Stomach (tissue), 9 donors: ENCODE measurements around the gene NDUFS4. TPM values are rescaled to one million over a fixed set of nuclear protein-coding genes. Genes with fewer than 3 reads are reported as not detected.
"Not testable (repeated sequence)": the region's sequence is repeated elsewhere in the genome, so short reads cannot be mapped to it uniquely, and the experiment has no call there.

Experiments
- DNase-seq, 2 donors: peaks; one replicate each; pipeline versions ENCODE4 v3.0.0 to v3.0.0-alpha.2; 2013 to 2019
- H3K27ac ChIP-seq, 5 donors: fragments of 200-600 bp in 4 of 5; sonication (generic) in 4 of 5; one replicate each; pipeline ENCODE4 v1.5.1; 2013 to 2019; ENCODE audit warnings: mild to moderate bottlenecking in 1 of 5, moderate library complexity in 1 of 5
- H3K27me3 ChIP-seq, 3 donors: fragments of 200-600 bp; sonication (generic); one replicate each; pipeline ENCODE4 v1.5.1; 2017 to 2019; ENCODE audit warnings: mixed run types in 1 of 3
- H3K36me3 ChIP-seq, 4 donors: fragments of 200-600 bp; sonication (generic); 1 replicate in 3 of 4; 2 replicates in 1 of 4; pipeline ENCODE4 v1.5.1; 2016 to 2019
- H3K4me1 ChIP-seq, 4 donors: fragments of 200-600 bp; sonication (generic); one replicate each; pipeline ENCODE4 v1.5.1; 2016 to 2019
- H3K4me3 ChIP-seq, 4 donors: fragments of 200-600 bp; sonication (generic) in 3 of 4; one replicate each; pipeline ENCODE4 v1.5.1; 2016 to 2019; ENCODE audit warnings: mild to moderate bottlenecking in 1 of 4
- H3K9me3 ChIP-seq, 4 donors: fragments of 200-600 bp; sonication (generic); one replicate each; pipeline ENCODE4 v1.5.1; 2016 to 2019
- EP300 ChIP-seq: sonication (generic); formaldehyde crosslinking; IDR thresholded peaks from one replicate; pipeline ENCODE4 v1.6.1; 2017; ENCODE audit warnings: antibody characterized with exemption
- POLR2A ChIP-seq, 4 donors: fragments of 450-650 bp; IDR thresholded peaks; one replicate each; pipeline ENCODE4 v1.6.1; 2016; ENCODE audit warnings: antibody characterized with exemption in 4 of 4, control low read depth in 2 of 4, mild to moderate bottlenecking in 1 of 4, moderate library complexity in 1 of 4
- POLR2AphosphoS5 ChIP-seq, 3 donors: sonication (generic); formaldehyde crosslinking; IDR thresholded peaks; one replicate each; pipeline ENCODE4 v1.6.1; 2016; ENCODE audit warnings: antibody characterized with exemption in 3 of 3
- WGBS, 5 donors: extraction: QIAGEN DNeasy Blood & Tissue Kit in 3 of 5; methylation state at CpG; one replicate each; pipeline versions ENCODE4 v1.1.5 to v1.1.7; 2013 to 2018; 5-methylcytosine and 5-hydroxymethylcytosine counted together
- intact Hi-C: fragments of 100-400 bp; cut with DNase I; formaldehyde crosslinking; loops from one replicate; pipeline ENCODE4 v1.15.1; 2023; ENCODE audit warnings: low total_unique reads
- polyA plus RNA-seq, 3 donors: library from polyadenylated mRNA; stranded (reverse); fragments of 200-250 nt; gene quantifications; one replicate each; pipeline ENCODE4 v1.2.3, GENCODE V29; 2013
- total RNA-seq, 5 donors: library from RNA; depleted of rRNA; stranded (reverse); fragments of >200 nt; gene quantifications; one replicate each; pipeline versions ENCODE4 v1.1.0 to v1.2.3, GENCODE V29; 2014 to 2016
- TF ChIP-seq, protein P1 (sequence below), 7 experiments: fragments of 450-650 bp in 4 of 7; fragments of 200-600 bp in 3 of 7; sonication (generic) in 3 of 7; IDR thresholded peaks; one replicate each; pipeline ENCODE4 v1.5.1; 2016 to 2019; ENCODE audit warnings: antibody characterized with exemption in 7 of 7, control low read depth in 2 of 7, mild to moderate bottlenecking in 1 of 7
- donor health status: healthy with polysubstance abuse.
- donor health status: Bipolar disorder and iron deficiency.
- donor health status: healthy.

Gene NDUFS4
- total and polyA plus RNA-seq, 8 donors: 8.7 to 103 (median 85.2) TPM

DNA sequence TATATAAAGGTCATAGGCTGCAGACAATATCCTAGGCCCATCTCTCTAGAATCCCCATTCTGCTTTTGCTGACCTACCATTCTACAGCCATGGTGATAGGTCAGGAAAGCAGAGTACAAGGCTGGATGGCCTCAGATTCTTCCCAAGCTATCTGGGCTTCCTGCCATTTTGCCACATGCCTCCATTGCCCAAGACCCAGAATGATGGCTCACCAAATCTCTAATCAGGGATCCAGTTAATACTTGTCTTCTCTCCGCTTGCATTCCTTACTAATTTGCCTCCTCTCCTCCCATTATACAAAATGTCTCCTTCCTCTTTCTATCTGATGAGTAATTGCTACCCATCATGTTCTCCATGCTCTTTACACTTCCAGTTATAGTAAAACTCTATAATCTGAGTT is 22.7 kb upstream of the NDUFS4 start:
- intact Hi-C loops: no loop called here
- Histone ChIP-seq H3K36me3 (no peaks in the 10 kb centered on the region), H3K4me1 (no peaks in the 10 kb centered on the region), H3K27me3 (no peaks in the 10 kb centered on the region), H3K27ac (no peak overlapping the region), H3K9me3 (peaks cover 0 to 7% (median 0%) of the 10 kb centered on the region in 4 donors), H3K4me3 (no peak overlapping the region)
- DNase-seq: no peak
- TF ChIP-seq EP300 (no peak), POLR2A (IDR thresholded peaks at IDR 0.05) (no peak), POLR2AphosphoS5 (IDR thresholded peaks at IDR 0.05) (no peak)
- TF ChIP-seq, protein P1, sequence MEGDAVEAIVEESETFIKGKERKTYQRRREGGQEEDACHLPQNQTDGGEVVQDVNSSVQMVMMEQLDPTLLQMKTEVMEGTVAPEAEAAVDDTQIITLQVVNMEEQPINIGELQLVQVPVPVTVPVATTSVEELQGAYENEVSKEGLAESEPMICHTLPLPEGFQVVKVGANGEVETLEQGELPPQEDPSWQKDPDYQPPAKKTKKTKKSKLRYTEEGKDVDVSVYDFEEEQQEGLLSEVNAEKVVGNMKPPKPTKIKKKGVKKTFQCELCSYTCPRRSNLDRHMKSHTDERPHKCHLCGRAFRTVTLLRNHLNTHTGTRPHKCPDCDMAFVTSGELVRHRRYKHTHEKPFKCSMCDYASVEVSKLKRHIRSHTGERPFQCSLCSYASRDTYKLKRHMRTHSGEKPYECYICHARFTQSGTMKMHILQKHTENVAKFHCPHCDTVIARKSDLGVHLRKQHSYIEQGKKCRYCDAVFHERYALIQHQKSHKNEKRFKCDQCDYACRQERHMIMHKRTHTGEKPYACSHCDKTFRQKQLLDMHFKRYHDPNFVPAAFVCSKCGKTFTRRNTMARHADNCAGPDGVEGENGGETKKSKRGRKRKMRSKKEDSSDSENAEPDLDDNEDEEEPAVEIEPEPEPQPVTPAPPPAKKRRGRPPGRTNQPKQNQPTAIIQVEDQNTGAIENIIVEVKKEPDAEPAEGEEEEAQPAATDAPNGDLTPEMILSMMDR (IDR thresholded peaks at IDR 0.05): no peak
- 88 to 92% (median 89%) methylated on average over 1 of the region's 1 CpG for WGBS, 5 donors

DNA sequence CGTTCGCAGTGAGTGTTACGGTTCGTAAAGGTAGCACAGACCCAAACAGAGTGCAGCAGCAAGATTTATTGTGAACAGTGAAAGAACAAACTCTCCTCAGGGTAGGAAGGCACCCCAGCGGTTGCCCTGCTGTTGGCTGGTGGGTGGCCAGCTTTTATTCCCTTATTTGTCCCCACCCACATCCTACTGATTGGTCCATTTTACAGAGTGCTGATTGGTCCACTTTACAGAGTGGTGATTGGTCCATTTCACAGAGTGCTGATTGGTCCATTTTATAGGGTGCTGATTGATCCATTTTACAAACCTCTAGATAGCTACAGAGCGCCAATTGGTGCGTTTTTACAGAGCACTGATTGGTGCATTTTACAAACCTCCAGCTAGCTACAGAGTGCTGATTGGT is 19.7 kb upstream of the NDUFS4 start:
- intact Hi-C loops, H3K4me3 ChIP-seq, H3K9me3 ChIP-seq, DNase-seq, H3K27me3 ChIP-seq, H3K27ac ChIP-seq, H3K4me1 ChIP-seq, H3K36me3 ChIP-seq: not testable (repeated sequence)
- WGBS, 5 donors: 93 to 97% (median 96%) methylated on average over 7 of the region's 7 CpGs

DNA sequence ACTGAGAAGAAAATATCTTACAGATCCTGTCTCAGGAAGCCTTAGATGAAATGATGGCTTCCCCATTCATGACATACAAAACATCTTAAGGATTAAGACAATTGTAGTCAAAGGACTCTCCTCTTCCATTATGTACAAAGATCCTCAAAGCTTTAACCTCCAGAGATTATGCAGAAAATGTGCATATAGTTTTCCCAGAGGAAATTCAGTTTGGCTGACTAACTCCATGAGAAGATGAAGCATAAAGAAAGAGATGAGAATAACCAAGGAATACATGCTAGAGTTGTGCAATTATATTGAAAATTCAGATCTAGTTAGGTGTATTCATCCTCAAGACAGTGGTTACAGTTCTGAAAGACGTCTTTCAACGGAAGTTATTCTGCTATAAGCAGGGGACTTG is 18.6 kb upstream of the NDUFS4 start:
- TF ChIP-seq POLR2A (IDR thresholded peaks at IDR 0.05): no peak
- TF ChIP-seq POLR2AphosphoS5 (IDR thresholded peaks at IDR 0.05): no peak
- TF ChIP-seq, protein P1 (IDR thresholded peaks at IDR 0.05): no peak
- TF ChIP-seq EP300: no peak
- WGBS, 5 donors: 89 to 97% (median 96%) methylated on average over 2 of the region's 2 CpGs
- intact Hi-C loops: no loop called here

DNA sequence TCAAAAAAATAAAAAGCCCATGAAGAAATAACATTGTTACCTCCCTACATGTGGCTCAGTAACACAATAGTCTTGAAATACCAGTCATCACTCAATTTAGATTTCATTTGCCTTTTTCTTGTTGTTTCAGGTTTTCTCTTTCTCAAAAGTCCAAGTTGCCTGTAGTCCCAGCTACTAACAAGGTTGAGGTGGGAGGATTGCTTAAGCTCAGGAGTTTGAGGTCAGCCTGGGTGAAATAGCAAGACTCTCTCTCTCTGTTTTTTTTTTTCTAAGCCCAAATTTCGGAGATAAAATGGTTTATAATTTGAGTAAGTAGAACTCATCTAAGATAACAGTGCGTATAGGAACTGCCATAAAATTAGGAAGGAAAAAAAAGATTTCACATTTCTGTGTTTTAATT is 17.5 kb upstream of the NDUFS4 start:
- Histone ChIP-seq H3K27me3 (no peaks in the 10 kb centered on the region), H3K4me3 (no peak overlapping the region), H3K36me3 (no peaks in the 10 kb centered on the region), H3K4me1 (no peaks in the 10 kb centered on the region), H3K27ac (no peak overlapping the region), H3K9me3 (peaks cover 0 to 7% (median 0%) of the 10 kb centered on the region in 4 donors)
- no peak for DNase-seq
- TF ChIP-seq EP300: no peak
- no peak for TF ChIP-seq POLR2AphosphoS5 (IDR thresholded peaks at IDR 0.05)
- TF ChIP-seq, protein P1 (IDR thresholded peaks at IDR 0.05): no peak
- TF ChIP-seq POLR2A (IDR thresholded peaks at IDR 0.05): no peak
- WGBS, 5 donors: 55 to 73% (median 64%) methylated on average over 2 of the region's 2 CpGs
- intact Hi-C loops: no loop called here

More for the DNA sequence above, 18.6 kb upstream of the NDUFS4 start:
- Histone ChIP-seq H3K27me3 (no peaks in the 10 kb centered on the region), H3K27ac (no peak overlapping the region), H3K4me3 (no peak overlapping the region), H3K4me1 (no peaks in the 10 kb centered on the region), H3K36me3 (no peaks in the 10 kb centered on the region), H3K9me3 (peaks cover 0 to 7% (median 0%) of the 10 kb centered on the region in 4 donors)
- DNase-seq: no peak

DNA sequence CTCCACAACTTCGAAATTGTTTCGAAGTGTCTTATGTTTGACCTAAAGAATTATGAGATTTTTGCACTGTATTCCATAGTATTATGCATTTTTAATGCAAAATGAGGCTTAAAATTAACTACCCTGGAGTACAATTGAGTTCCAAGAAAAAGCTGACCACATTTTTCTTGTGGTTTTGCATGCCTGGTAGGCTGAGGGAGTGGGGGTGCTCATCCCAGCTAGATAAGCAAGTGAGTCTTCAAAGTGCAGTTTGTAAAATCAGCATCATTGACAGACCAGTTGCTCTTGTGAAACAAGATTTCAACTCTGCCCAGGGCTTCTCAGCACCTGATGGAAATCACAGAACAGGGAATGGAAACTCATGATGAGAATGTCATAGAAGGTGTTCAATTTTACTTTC is 17.0 kb upstream of the NDUFS4 start:
- intact Hi-C loops: no loop called here
- DNase-seq: no peak
- WGBS, 5 donors: 77 to 89% (median 81%) methylated on average over 2 of the region's 2 CpGs
- Histone ChIP-seq H3K4me3 (no peak overlapping the region), H3K9me3 (peaks cover 0 to 7% (median 0%) of the 10 kb centered on the region in 4 donors), H3K36me3 (no peaks in the 10 kb centered on the region), H3K4me1 (no peaks in the 10 kb centered on the region), H3K27me3 (no peaks in the 10 kb centered on the region), H3K27ac (no peak overlapping the region)
- TF ChIP-seq, protein P1 (IDR thresholded peaks at IDR 0.05): no peak
- TF ChIP-seq POLR2AphosphoS5 (IDR thresholded peaks at IDR 0.05): no peak
- no peak for TF ChIP-seq POLR2A (IDR thresholded peaks at IDR 0.05)
- TF ChIP-seq EP300: no peak
